ENCODE results near the gene CSNK1D. TPM values are rescaled to one million over a fixed set of nuclear protein-coding genes. Genes with fewer than 3 reads are reported as not detected.
A peak's percentile ranks its signal among the peaks of the same experiment; 100 is the strongest.
"Not testable (repeated sequence)": the region's sequence is repeated elsewhere in the genome, so short reads cannot be mapped to it uniquely, and the experiment has no call there.

Gene CSNK1D
- total and polyA plus RNA-seq, 10 of the 15 experiments (the other 5 are each of a cell fraction or from before 2014, with no cell fraction given): 5.7 to 105 (median 58.1) TPM

GRCh38 chr17:82254096-82254495, 19.4 kb downstream of the CSNK1D start:
- ATAC-seq: not testable (repeated sequence)

GRCh38 chr17:82253179-82253544, 20.3 kb downstream of the CSNK1D start:
- Histone ChIP-seq H3K79me2 (ENCODE audit: control insufficient read depth, insufficient read depth, low read length) (no peaks in the 10 kb centered on the region; the same call in 1 of the 2 replicates), H3K27ac (ENCODE audit: control insufficient read depth, insufficient read depth) (no peak overlapping the region), H3K27me3 (replicated peaks in 1 of 2; ENCODE audit: control insufficient read depth in 2 of 2, insufficient read depth in 2 of 2, low read length in 1 of 2) (no peaks in the 10 kb centered on the region), H3K4me1 (ENCODE audit: control insufficient read depth, insufficient read depth, low read length) (no peaks in the 10 kb centered on the region), H3K36me3 (ENCODE audit: control insufficient read depth in 2 of 2, insufficient read depth in 2 of 2, low read length in 1 of 2) (peaks cover 38 to 56% of the 10 kb centered on the region in 2 experiments), H4K20me1 (ENCODE audit: control insufficient read depth, insufficient read depth) (peaks cover 3% of the 10 kb centered on the region; the same call in 1 of the 2 replicates), H2AFZ (ENCODE audit: control insufficient read depth, low read depth, low read length) (no peak overlapping the region), H3K4me2 (ENCODE audit: control insufficient read depth, insufficient read depth) (no peak overlapping the region), H3K9ac (ENCODE audit: control insufficient read depth, insufficient read depth, low read length) (no peak overlapping the region), H3K4me3 (no peak overlapping the region), H3K9me3 (replicated peaks; ENCODE audit: control insufficient read depth, insufficient read depth, low read length) (no peaks in the 10 kb centered on the region; the same call in 2 of the 3 replicates)
- intact Hi-C loops (cut with micrococcal nuclease; ENCODE audit: unreplicated experiment): no loop called here
- ATAC-seq (no peak), FAIRE-seq (no peak), DNase-seq (ENCODE audit: low read depth, low spot score) (no peak)
- BruUV-seq (replicated peaks): no TSS peak
- ChIA-PET SMC1A (ENCODE audit: uncharacterized antibody, unreplicated experiment) (no interaction called here), RAD21 (ENCODE audit: unreplicated experiment) (no interaction called here), CTCF (no interaction called here), POLR2A (interaction anchor here (0.8 kb wide), 1 partner anchor 66 kb away, joined by 3 read pairs; no protein-coding TSS in a partner anchor)
- 99% methylated on average over 12 of the region's 12 CpGs for WGBS (ENCODE audit: insufficient coverage, insufficient replicate concordance, low lambda C conversion rate, missing lambda C conversion rate)
- TF ChIP-seq POLR2A (IDR thresholded peaks at IDR 0.05; ENCODE audit: low read depth, low read length): peak; percentile 12; the same call in 1 of the 2 replicates
- TF ChIP-seq ZBTB40 (IDR thresholded peaks at IDR 0.05; ENCODE audit: borderline replicate concordance): no peak
- TF ChIP-seq BMI1 (IDR thresholded peaks at IDR 0.05; ENCODE audit: borderline replicate concordance): no peak
- peak; percentile 8; the same call in 1 of the 2 replicates for TF ChIP-seq POLR2AphosphoS5 (IDR thresholded peaks at IDR 0.05; ENCODE audit: low read length)
- in situ Hi-C loops (cut with MboI): no loop called here

More at GRCh38 chr17:82254096-82254495, 19.4 kb downstream of the CSNK1D start:
- H3K4me1 ChIP-seq (ENCODE audit: control insufficient read depth, insufficient read depth, low read length); H3K27ac ChIP-seq (ENCODE audit: control insufficient read depth, insufficient read depth); H3K9me3 ChIP-seq (replicated peaks; ENCODE audit: control insufficient read depth, insufficient read depth, low read length); SMC1A ChIA-PET (ENCODE audit: uncharacterized antibody, unreplicated experiment); H4K20me1 ChIP-seq (ENCODE audit: control insufficient read depth, insufficient read depth); H3K27me3 ChIP-seq (replicated peaks in 1 of 2; ENCODE audit: control insufficient read depth in 2 of 2, insufficient read depth in 2 of 2, low read length in 1 of 2); FAIRE-seq; BruUV-seq (replicated peaks); DNase-seq (ENCODE audit: low read depth, low spot score); H3K9ac ChIP-seq (ENCODE audit: control insufficient read depth, insufficient read depth, low read length); H2AFZ ChIP-seq (ENCODE audit: control insufficient read depth, low read depth, low read length); in situ Hi-C loops (cut with MboI); H3K79me2 ChIP-seq (ENCODE audit: control insufficient read depth, insufficient read depth, low read length); H3K4me3 ChIP-seq; RAD21 ChIA-PET (ENCODE audit: unreplicated experiment); H3K4me2 ChIP-seq (ENCODE audit: control insufficient read depth, insufficient read depth); intact Hi-C loops (cut with micrococcal nuclease; ENCODE audit: unreplicated experiment): not testable (repeated sequence)
- 96% methylated on average over 21 of the region's 39 CpGs for WGBS (ENCODE audit: insufficient coverage, insufficient replicate concordance, low lambda C conversion rate, missing lambda C conversion rate)
- POLR2A ChIA-PET: interaction anchor here (0.7 to 0.8 kb wide), 3 partner anchors 11 to 67 kb away, joined by 3 to 5 read pairs (median 3); no protein-coding TSS in a partner anchor
- peaks cover 41 to 48% of the 10 kb centered on the region in 2 experiments for H3K36me3 ChIP-seq (ENCODE audit: control insufficient read depth in 2 of 2, insufficient read depth in 2 of 2, low read length in 1 of 2)
- CTCF ChIA-PET: interaction anchor here (0.7 kb wide), 1 partner anchor 209 kb away, joined by 3 read pairs; no protein-coding TSS in a partner anchor

Measured in GM12878 (cell line).